ENCODE results near the gene TNRC6B. TPM values are rescaled to one million over a fixed set of nuclear protein-coding genes. Genes with fewer than 3 reads are reported as not detected.
"Not testable (repeated sequence)": the region's sequence is repeated elsewhere in the genome, so short reads cannot be mapped to it uniquely, and the experiment has no call there.

TNRC6B gene
- polyA plus RNA-seq, 5 donors, result 9.9 to 14.2 (median 13.1) TPM

- peak; percentile 75 to 77 for DNase-seq
Observed at GRCh38 chr22:40276996-40277823, 99.5 kb downstream of the TNRC6B start.

DNA sequence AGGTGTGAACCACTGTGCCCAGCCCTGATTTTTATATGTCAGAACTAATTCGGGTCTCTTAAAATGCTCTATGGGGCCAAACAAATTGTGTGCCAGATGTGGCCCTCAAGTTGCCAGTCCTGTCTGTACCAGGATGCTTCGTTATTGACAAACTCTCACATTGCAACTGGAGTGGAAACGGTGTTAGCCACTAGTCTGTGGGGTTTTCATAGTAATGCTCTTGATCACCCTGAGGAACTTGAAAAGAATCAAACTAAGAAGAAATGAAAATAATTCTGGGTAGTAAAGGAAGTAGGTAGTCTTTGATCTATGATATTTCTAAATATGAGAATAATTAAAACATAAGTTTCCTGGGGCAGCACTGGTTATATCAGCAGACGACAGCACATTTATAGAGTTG lies 101.3 kb downstream of the TNRC6B start:
- DNase-seq, result no peak

GRCh38 chr22:40281717-40282116 lies 104.0 kb downstream of the TNRC6B start:
- no peak for DNase-seq

DNA sequence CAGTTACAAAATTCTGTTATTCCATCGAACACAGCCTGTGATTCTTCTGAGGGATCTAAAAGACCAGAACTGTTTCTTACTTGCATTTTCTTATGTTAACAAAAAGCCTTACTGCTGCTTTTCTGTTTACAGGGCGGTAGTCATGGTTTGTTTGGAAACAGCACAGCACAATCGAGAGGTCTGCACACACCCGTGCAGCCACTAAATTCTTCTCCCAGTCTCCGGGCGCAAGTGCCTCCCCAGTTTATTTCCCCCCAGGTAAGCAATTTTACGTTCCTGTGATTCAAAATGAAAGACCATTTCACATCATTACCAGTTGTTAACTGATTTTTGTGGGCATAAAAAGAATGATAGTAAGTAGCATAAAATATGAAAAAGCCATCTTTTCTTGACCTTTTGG lies 107.8 kb downstream of the TNRC6B start:
- DNase-seq, result no peak

DNA sequence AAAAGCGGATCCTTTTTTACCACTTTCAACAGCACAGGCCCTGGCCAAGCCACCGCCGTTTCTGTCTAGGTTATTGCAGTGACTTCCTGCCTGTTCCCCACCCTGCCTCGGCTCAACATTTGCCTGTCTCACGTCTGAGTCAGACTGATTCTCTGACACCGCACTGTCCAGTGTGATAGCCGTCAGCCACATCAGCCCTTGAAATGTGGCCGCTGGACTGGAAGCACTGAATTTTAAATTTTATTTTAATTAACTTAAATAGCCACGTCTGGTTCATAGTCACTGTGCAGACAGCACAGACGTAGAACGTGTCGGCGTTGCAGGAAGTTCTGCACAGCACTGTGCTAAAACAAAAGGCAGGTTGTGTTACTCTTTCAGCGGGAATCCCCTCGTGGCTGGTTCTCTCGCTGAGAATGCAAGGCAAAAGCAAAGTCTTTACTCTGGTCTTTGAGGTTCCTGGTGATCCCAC lies 112.3 kb downstream of the TNRC6B start:
- DNase-seq, result no peak

- DNase-seq, result no peak
Observed at GRCh38 chr22:40290516-40290915, 112.8 kb downstream of the TNRC6B start.

DNA sequence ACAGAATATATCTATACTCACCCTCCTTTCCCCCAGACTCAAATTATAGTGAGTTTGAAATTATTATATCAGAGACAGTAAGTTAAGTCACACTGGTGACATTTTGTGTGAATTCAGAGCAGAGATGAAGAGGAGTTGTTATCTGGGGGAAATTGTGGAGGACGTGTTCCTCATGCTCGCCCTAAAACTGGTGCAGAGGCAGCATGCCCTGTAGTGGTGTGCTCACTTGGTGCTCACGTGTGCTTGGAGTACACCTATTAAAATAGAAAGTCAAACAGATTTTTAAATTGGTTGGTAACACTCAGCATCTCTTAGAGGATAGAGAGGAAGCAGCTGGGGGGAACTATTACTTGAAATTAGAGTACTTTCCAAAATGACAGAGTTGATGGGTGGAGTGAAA lies 117.0 kb downstream of the TNRC6B start:
- DNase-seq, result no peak

GRCh38 chr22:40300316-40300715 lies 122.6 kb downstream of the TNRC6B start:
- no peak for DNase-seq

- DNase-seq, result no peak
Observed at GRCh38 chr22:40300884-40301672, 123.4 kb downstream of the TNRC6B start.

DNA sequence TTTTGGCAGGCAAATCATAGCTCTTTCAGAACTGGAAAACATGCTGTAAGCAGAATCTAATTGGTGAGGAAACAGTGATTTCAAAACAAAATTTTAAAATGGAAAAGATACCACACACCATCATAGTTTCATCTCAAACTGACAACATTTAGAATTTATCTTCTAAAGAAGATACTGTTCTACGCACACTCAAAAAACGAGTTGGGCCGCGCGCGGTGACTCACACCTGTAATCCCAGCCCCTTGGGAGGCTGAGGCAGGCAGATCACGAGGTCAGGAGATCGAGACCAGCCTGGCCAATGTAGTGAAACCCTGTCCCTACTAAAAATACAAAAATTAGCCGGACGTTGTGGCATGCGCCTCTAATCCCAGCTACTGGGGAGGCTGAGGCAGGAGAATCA lies 124.4 kb downstream of the TNRC6B start:
- no peak for DNase-seq

DNA sequence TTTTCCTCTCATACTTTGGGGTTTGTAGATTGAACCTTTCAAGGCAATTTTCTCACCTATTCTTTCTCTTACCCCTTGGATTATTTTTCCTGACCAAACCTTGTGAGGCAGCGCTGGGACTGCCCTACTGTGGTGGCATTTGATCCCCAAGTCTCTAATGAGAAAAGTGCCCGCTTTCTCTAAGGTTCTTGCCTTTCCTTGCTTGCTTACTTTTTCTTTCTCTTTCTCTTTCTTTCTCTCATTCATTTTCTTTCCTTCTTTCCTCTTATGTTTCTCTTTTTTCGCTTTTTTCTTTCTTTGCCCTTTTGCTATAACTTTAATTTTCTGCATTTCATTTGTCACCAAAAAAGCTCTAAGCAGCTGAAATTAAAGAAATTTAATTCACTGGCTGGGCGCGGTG lies 127.9 kb downstream of the TNRC6B start:
- DNase-seq, result no peak

DNA sequence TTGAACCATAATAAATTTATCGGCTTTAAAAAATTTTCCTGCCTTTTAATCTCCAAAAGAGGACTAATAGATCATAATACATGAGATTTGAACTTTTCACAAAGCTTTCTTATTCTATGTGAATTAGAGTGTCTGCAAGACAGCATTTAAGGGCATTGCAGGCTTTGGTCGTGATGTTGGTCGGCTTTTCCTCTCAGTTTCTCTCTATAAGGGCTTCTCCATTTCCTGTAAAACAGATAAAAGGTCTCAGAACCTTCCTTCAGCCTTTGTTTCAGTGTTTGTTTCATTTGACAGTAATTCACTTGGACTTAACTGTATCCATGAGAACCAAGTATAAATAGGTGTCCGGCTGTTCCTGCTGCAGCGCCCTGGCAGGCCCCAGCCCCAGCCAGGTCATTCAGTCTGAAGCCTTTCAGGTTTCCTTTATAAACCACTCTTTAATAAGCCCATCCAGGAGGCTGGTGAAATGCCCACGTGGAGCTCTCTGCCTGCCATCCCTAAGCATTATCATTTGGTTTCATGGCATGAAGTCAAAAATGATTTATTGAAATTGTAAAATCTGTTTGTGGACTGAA lies 131.4 kb downstream of the TNRC6B start:
- DNase-seq, result no peak

DNA sequence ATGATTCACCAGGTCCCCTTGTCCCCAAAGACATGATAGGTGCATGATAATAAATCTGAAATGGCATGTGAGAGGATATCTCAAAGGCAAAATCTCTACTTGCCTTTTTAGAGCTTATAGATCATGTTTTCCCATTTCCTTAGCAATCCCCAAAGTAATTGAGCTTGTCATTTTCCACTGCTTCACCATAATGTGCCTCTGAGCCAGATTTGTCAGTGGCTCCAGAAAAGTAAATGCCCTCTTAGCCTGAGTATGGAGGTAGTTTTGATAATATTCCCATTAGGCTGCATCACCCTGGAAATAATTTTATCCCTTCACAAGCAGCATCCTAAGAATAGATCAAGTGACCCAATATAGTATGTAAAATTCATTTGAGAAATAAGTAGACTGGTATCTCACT lies 131.9 kb downstream of the TNRC6B start:
- no peak for DNase-seq

- no peak for DNase-seq
Observed at GRCh38 chr22:40310081-40310767, 132.5 kb downstream of the TNRC6B start.

DNA sequence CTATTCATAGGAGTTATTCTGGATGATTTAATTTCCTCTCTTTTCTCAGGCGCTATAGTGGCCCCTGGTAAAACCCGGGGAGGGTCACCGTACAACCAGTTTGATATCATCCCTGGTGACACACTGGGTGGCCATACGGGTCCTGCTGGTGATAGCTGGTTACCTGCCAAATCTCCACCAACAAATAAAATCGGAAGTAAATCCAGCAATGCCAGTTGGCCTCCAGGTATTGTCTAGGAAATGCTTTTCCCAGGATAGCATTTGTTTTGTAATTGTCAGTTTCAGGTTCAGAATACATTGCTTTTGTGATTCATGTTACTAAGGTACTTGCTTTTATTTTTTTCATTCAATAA lies 133.0 kb downstream of the TNRC6B start:
- DNase-seq, result no peak

- DNase-seq, result not testable (repeated sequence)
Observed at GRCh38 chr22:40311646-40312045, 133.9 kb downstream of the TNRC6B start.

DNA sequence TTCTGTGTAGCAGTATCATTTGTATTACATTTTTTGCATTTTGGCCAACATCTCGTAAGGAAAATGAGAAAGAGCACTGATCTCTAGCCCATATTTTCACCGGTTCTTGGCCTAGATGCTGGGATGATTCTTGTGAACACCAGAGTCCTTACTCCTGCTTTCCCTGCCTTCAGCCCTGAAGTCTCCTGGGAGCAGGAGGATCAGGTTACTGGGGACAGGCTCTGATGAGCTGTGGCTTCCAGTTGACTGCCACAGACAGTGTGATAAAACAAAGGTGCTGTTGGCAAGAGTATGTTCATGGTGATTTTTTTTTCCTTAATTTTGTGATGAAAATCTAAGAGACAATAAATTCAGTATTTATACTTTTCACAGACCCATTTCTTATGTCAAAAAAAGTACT lies 134.3 kb downstream of the TNRC6B start:
- DNase-seq, result no peak

DNA sequence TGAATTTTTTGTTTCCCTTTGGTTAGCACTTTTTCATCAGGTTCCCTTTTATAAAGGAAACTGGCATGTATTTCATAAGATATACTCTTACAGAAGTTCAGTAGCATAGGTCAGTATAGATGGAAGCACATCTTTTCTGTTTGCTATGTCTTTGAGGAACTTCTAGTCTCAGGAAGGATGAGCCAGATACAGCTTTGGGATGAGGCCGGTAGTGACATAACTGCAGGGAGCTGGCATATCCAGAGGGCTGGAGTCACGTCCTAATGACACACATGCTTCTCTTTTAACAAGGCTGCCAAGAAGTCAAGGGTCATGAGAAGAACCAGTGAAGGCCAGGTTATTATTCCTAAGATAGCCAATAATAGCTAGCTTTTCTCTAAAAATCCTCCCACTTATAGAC lies 135.3 kb downstream of the TNRC6B start:
- no peak for DNase-seq

DNA sequence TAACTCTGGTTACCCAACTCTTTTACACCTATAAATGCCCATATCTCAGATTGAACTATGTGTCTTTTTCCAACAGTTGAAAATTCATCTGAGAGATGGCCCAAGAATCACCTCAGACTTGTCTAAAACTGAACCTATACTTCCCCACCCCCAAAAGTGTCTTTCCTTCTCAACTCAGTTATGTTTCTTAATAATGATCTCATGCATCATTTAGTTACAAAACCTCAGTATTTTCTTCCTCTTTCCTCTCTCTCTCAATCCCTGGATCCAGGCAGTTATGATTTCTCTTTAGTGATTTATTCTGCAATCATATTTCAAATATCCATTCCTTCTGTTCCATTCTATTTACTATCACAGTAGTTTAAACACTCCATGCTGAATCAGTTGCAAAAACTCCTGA lies 136.3 kb downstream of the TNRC6B start:
- no peak for DNase-seq

GRCh38 chr22:40320687-40321086 lies 143.0 kb downstream of the TNRC6B start:
- DNase-seq, result no peak

GRCh38 chr22:40322021-40322420 lies 144.3 kb downstream of the TNRC6B start:
- no peak for DNase-seq

- no peak for DNase-seq
Observed at GRCh38 chr22:40322818-40323447, 145.2 kb downstream of the TNRC6B start.
